Activated gamma-delta T cell treated with anti-CD3 and anti-CD28 coated beads, Interleukin-2, amount 50 U/mL, for 16 hours (primary cell): ENCODE measurements around the gene COMMD3.
"Not testable (repeated sequence)": the region's sequence is repeated elsewhere in the genome, so short reads cannot be mapped to it uniquely, and the experiment has no call there.

Experiments
- DNase-seq: peaks from one replicate; pipeline ENCODE4 v3.0.0-alpha.2; 2020; ENCODE audit warnings: low read depth

Gene COMMD3

GRCh38 chr10:22316286-22317075 is at the start of gene COMMD3:
TSS of gene COMMD3 (plus strand) at chr10:22316388. CDS start at chr10:22316418, 30 bp downstream.
- DNase-seq: no peak

- DNase-seq: no peak
Observed at GRCh38 chr10:22268503-22268902, 47.7 kb upstream of the COMMD3 start.

GRCh38 chr10:22271786-22272185 is 44.4 kb upstream of the COMMD3 start:
- DNase-seq: no peak

GRCh38 chr10:22278441-22278782 is 37.8 kb upstream of the COMMD3 start:
- no peak for DNase-seq

GRCh38 chr10:22280078-22280477 is 36.1 kb upstream of the COMMD3 start:
- no peak for DNase-seq

- DNase-seq: no peak
Observed at GRCh38 chr10:22285130-22285529, 31.1 kb upstream of the COMMD3 start.

- DNase-seq: no peak
Observed at GRCh38 chr10:22293747-22294404, 22.3 kb upstream of the COMMD3 start.

- no peak for DNase-seq
Observed at GRCh38 chr10:22294694-22295093, 21.5 kb upstream of the COMMD3 start.

- DNase-seq: no peak
Observed at GRCh38 chr10:22301193-22301592, 15.0 kb upstream of the COMMD3 start.

- no peak for DNase-seq
Observed at GRCh38 chr10:22303461-22303860, 12.7 kb upstream of the COMMD3 start.

- no peak for DNase-seq
Observed at GRCh38 chr10:22305721-22306120, 10.5 kb upstream of the COMMD3 start.

- DNase-seq: no peak
Observed at GRCh38 chr10:22308390-22308789, 7.8 kb upstream of the COMMD3 start.

GRCh38 chr10:22309180-22310000 is 6.8 kb upstream of the COMMD3 start:
- no peak for DNase-seq

- not testable (repeated sequence) for DNase-seq
Observed at GRCh38 chr10:22310012-22310411, 6.2 kb upstream of the COMMD3 start.

- DNase-seq: no peak
Observed at GRCh38 chr10:22310928-22311327, 5.3 kb upstream of the COMMD3 start.

GRCh38 chr10:22314852-22315251 is 1.3 kb upstream of the COMMD3 start:
- no peak for DNase-seq

GRCh38 chr10:22315455-22316285 is 518 bp upstream of the COMMD3 start:
- no peak for DNase-seq

GRCh38 chr10:22317076-22317370 is 835 bp downstream of the COMMD3 start:
- DNase-seq: no peak

- DNase-seq: no peak
Observed at GRCh38 chr10:22317771-22318565, 1.8 kb downstream of the COMMD3 start.

- DNase-seq: no peak
Observed at GRCh38 chr10:22318772-22319171, 2.6 kb downstream of the COMMD3 start.

- DNase-seq: no peak
Observed at GRCh38 chr10:22319547-22319979, 3.4 kb downstream of the COMMD3 start.
